Measurements from ENCODE around the gene PRKCA.

The PRKCA gene

DNA sequence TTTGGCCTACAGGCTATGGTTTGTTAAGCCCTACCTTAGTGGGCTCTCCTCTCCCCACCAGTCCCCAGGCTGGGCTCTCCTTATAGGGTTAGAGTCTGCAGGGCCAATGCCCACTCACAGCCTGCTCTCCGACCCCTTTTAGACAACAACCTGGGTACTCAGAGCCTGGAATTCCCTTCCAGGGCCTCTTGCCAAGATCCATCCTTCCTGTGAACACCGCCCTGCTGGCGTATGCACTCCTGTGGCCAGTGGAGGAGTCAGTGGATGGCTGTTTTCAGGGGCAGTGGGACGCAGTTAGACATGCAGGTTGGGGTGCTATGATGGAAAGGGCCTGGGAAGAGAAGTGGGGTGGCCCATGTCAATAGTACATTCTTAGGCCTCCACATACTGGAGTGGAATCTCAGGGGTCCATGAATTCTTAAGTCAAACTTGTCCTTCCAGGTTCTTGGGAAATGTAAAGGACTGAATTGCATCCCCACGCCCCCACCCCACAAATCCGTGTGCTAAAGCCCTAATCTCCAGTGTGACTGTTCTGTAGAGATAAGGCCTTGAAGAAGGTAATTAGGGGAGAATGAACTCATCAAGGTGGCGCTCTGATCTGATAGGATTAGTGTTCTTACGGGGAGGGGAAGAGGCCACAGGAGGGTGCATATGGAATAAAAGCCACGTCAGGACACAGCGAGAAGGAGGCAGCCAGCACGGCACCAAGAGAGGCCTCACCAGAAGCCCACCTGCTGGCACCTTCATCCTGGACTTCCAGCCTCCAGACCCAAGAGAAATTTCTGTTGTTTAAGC is 450.9 kb downstream of the PRKCA start:
- no peak for DNase-seq

DNA sequence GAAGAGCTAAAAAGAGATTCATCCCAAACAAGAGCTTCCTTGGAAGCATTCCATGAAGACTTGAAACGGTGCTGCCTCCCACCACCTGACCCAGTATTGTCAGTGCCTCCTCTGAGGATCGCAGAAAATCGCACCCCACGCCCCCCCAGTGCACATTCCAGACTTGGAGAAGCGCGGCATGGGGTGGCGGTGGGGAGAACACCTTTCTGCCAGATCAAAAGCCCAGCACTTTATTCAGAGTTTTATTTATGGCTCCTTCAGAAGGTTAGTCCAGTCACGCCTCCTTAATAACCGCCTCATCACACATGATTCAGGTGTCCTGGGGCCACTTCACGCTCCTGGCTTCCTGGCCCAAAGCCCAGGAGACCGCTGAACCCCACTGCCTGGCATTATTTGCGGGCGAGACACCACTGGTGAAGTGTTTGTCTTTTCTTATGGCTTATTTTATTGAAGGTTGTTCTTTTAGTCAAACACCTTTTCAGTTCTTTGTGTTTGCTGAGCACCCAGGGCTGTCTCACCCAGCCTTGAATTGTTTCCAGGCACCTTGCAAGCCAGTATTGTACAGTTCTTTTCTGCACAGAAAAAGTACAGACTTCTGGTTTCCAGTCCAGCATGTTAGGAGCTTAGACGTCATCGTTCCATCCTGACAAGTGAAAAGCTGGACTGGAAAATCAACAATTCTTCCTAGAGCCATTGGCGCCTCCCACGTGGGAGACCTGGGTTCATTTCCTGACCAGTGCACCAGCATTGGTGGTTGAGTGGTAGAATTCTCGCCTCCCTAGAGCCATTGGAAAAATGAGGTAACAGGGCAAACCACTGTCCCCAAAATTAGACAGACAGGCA is 452.9 kb downstream of the PRKCA start:
- DNase-seq = no peak

DNA sequence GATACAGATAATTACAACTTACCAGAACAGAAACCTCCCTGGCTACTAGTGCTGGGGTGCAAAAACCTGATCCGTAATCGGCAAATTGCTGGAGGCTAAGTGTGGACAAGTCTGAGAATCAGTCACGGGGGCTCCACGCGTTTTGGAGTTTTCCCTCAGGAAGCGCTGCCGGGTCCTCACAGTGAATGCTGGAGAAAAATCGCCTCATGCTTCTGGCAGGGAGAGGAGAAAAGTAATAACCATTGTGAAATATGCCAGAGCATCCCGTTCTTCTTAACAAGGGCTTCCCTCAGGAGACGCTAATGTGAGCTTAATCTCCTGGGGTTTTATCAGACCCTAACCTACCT is 453.5 kb downstream of the PRKCA start:
- DNase-seq = no peak

DNA sequence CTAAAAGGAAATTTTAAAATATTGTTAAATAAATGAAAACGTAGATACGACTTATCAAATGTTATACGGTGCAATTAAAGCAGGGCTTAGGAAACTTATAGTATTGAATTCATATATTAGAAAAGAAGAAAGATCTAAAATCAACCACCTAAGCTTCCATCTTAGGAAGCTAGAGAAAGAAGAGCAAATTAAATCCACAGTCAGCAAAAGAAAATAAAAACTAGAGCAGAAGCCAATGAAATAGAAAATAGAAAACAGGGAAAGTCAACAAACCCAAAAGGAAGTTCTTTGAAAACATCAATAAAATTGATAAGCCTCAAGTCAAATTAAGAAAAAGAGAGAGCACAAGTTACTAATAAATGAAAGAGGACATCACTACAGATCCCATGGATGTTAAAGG is 457.9 kb downstream of the PRKCA start:
- DNase-seq = no peak

DNA sequence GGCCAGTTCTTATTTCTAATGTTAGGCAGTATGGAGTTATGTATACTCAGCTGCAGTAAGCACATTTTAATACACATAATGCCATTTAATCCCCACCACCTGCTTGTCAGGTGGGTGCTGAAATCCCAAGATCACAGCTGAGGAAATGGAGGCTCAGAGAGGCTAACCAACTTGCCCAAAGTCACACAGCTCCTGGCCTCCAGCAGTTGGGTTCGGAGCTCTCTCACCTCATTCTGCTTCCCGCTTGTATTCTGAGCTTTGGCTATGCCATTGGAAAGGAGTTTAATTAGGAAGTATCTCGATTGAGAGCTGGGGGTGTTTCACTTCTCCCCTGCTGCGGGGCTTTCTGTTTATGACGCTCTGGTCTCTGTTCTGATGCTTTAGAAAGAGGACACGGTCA is 459.9 kb downstream of the PRKCA start:
- DNase-seq = no peak

DNA sequence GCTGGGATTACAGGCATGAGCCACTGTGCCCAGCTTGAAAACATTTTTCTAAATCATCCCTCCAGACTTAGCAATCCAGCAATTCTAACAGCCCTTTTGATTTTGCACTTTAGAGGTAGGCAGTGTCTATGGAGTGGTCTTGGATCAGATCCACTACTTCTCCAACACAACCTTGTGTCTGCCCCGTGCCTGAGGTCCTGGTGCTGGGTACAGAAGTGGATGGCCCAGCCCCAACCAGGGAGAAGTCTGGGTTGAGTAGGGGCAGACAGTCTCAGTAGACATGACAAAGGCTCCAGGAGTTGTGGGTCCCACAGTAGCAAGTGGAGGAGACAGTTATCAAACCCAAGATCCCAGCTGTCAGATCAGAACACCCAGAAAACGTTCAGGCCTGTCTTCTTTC is 460.6 kb downstream of the PRKCA start:
- no peak for DNase-seq

DNA sequence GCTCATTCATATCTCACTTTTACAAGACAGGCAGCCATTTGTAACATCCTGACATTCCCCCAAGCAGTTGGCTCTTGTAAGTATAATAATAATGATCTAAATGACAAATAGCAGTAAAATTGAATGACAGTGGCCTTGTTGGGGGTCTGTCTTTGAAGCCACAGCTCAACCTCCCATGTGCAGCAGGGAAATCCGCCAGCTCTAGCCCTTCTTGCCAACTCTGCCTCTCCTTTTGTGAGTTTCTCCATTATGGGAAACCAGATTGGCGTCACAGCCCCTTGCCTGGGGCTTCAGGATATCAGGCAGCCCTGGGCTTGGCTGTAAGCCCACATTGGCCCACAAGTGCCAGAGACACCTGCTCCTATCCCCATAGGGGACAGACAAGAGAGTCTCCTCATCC is 462.1 kb downstream of the PRKCA start:
- no peak for DNase-seq

DNA sequence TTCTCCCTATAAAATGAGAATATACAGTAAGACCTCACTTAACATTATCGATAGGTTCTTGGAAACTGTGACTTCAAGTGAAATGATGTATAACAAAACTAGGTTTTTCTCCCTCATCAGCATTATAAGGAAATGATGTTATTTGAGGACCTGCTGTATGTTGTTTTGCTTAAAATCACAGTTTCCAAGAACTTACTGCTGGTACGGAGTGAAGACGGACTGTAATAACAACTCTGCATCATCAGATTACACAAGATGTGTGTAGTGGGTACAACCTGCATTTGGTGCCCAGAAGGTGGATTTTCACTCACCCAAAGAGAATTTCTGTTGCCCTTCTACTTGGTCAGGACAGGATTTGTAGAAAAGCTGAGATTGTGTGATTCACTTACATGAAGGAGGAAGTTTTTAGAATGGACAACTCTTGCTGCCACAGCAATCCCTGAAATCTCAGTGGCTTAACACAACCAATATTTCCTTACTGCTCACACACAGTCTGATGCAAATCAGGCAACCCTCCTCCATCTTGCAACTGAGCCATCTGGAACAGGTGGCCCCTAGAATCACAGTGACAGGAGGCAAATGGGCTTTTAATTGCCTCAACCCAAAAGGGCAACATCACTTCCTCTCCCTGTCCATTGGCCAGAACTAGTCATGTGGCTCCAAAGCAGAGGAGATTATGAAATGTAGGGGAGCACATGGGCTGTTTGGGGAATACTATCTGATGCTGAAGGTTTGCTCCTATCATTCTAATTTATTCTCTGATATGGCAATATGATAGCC is 464.9 kb downstream of the PRKCA start:
- no peak for DNase-seq

DNA sequence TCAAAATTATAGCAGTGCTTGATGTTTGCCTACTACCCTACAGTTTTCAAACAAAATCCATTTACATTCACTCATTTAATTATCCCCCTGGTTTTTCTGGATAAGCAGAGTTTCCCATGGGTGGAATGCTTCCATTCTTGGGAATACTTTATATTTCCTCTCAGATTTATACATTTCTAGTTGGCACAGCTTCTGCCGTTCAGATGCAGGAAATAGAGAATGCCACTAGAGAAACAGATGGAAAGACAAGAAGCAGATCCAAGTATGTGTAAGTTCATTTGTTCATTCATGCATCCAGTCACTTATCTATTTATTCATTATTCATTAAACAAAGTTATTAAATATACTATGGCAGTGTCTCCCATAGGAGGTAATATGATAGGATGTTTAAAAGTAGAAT is 467.5 kb downstream of the PRKCA start:
- no peak for DNase-seq

DNA sequence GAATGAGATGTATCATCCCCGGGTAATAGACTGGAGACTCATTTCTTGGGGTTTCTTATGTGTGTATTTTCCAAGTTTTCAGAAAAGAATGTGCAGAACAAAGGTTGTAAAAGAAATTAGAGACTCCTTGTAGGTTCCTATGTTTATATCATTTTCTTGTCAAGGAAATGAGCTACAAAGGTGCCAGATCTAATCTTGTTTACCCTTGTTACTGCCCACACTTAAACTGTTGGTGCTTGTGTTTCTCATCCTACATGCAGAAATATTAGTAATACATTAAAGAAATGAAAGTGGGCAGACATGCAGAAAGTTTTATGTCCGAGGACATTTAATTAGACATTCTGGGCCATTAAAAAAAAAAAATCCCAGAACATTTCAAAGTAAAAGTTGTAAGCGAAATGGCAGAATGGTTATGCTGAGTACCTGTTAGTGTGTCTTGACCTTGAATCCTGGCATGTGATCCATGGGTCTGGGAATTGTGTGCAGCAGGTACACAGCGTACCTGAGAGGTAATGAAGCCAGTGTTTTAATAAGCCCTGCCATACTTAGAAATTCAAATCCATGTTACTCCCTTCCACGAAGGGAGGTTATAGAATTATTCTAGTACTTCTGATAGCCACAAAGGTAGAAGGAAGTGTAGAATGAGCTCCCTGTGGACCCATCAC is 469.9 kb downstream of the PRKCA start:
- no peak for DNase-seq

DNA sequence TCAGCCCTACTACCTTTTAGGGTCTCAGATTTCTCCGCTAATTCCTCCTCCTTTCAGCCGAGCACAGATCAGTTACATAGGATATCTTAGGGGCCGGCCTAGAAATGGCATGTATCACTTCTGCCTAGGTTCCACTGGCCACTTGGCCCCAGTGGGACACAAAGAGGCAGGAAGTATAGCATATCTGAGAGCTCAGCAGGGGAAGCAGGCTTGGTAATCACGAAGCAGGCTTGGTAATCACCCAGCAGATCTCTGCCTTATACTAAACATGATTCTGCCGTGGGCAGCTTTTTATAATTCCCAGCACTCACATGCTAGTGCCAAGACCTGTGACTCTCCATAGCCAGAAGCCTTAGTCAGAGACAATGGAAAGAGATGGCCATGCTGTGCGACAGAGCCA is 472.9 kb downstream of the PRKCA start:
- no peak for DNase-seq

DNA sequence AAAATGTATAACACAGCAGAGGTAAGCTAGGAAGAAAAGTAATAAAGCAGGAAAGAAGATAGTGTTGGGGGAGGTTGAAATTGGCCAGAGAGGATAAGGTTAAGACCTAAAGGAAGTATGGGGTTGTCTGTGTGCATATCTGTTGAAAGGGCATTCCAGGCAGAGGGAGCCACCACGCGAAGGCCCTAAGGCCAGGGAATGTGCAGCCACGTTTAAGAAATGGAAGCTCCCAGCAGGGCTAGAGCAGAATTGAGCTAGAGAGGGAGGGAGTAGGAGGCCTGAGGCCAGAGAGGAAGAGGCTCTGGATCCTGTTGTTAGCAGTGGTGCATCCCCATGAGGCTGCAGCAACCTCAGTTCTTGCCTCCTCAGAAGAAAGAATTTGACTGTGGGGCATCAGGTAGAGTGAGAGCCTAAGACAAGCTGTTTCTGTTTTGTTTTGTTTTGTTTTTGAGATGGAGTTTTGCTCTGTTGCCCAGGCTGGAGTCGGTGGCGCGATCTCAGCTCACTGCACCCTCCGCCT is 473.5 kb downstream of the PRKCA start:
- no peak for DNase-seq

DNA sequence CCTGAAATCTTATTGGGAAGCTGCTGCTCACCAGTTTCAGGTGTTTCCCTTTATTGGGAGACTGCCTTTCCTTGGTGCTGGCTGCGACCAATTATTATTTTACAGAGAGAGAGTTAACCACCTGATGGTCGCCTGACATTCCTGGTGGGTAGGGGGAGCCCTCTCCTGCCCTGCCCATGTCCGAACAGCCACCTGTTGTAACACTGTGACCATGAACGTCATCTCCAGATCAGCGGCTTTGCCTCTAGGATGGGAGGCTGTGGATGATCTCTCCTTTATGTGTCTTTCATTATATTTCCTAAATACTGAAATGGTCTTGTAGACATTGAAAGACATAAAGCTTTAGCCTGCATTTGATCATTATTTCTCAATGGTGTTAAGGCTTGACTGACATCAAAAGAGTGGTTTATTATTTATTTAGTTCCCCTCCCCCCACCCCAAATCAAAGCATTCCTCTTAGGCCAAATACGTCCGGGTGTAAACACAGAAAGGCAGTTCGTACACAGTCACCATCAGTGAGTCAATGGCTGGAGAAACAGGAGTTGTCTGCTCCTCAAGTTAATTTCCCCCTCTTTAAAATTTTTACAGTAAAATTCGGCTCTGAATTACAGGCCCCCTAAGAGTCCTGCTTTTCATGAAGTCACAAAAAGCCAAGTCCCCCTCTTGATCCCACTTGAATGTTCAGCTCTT is 474.7 kb downstream of the PRKCA start:
- DNase-seq = no peak

DNA sequence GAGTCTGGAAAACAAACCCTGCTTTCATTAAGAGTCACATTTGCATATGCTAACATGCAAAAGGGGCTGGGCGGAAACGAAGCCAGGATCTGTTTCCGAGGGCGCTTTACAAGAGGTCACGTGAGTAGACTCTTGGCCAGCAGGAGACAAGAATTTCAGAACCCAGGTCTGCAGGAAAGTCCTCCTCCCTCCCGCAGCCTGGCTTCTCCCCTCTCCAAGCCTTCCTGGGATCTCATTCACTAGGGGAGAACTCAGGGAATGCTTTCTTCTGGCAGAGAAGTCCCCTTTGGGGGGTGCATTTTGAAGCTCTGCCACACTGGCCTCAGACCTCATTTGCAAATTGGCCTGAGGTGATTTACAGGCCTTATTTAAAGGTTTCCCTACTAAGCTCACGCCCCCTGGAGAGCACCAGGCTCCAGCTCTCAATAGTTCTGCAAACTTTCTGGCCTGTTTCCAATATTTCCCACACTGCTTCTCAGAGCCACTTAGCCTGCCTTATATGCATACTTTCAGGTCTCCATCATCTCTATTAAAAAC is 475.3 kb downstream of the PRKCA start:
- DNase-seq = no peak

DNA sequence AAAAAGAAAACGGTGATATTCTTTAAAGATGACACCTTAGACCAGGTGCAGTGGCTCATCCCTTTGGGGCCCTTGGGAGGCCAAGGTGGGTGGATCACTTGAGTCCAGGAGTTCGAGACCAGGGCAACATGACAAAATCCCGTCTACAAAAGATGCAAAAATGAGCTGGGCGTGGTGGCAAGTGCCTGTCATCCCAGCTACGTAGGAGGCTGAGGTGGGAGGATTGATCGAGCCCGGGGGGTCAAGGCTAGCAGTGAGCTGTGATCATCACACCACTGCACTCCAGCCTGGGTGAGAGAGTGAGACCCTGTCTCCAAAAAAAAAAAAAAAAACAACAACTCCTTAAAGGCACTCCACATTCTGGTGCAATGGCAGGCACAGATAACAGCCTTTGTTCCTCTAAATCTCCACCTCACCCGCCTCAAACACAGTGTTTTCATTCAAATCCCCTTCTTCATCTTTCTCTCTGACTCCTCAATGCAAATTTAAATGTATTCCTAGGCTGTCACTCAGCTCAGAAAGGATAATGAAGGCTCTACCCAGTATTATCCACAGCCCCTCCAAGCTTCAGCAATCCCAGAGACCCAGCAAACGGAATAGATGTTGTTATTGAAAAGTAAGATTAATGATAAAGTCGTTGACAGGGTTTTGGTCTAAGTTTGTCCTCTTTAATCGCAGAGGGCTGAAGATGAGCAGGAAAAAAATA is 476.3 kb downstream of the PRKCA start:
- no peak for DNase-seq

DNA sequence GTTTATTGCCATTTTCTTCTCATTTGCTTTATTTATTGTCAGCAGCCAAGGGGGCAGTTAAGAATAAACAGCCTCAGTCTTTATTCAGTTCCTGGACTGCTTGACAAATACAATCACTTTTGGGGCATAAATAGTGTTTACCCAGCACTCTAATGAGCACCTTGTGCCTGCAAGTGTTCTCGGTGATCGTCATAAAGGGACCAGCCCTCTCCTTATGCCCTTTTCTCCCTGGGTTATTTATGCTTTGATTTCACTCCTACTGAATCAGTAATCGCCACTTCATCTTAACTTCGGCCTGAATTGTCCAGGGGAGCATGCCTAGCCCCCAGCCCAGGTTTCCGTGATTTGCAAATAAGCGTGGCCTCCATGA is 476.8 kb downstream of the PRKCA start:
- DNase-seq = no peak

DNA sequence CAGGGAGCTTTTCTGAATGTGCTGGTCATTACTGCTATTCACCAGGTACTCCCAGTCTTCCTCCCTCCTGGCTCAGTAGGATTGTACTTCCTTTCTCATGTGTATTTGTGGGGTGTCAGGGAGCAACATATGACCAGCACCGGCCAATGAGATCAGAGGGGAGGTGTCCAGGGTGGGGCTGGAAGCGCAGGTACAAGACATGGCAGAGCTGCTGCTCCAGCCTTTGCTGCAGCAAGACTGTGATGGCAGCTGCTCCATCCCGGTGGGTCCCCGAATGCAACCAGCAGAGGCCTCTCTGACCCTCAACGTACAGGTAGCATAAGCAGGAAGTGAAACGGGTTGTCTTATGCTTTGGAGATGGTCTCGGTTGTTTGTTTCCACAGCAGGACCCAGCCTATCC is 478.7 kb downstream of the PRKCA start:
- no peak for DNase-seq

DNA sequence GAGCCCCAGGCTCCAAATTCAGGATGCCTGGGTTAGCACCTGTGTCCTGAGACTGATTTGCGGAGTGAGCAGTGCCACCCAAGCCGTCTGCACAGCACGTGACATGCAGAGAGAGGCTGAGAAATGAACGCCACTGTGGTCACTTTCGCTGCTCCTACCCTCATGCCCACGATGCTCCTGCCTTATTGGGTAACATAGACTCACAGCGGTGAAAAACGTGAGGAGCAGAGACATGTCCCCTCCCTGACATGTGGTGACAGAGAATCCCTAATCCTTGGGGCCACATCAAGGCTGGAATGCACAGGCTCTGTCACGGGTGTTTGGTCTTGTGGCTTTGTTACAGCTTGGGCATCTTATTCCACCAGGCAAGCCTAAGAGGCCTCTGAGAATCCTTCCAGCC is 480.4 kb downstream of the PRKCA start:
- no peak for DNase-seq

DNA sequence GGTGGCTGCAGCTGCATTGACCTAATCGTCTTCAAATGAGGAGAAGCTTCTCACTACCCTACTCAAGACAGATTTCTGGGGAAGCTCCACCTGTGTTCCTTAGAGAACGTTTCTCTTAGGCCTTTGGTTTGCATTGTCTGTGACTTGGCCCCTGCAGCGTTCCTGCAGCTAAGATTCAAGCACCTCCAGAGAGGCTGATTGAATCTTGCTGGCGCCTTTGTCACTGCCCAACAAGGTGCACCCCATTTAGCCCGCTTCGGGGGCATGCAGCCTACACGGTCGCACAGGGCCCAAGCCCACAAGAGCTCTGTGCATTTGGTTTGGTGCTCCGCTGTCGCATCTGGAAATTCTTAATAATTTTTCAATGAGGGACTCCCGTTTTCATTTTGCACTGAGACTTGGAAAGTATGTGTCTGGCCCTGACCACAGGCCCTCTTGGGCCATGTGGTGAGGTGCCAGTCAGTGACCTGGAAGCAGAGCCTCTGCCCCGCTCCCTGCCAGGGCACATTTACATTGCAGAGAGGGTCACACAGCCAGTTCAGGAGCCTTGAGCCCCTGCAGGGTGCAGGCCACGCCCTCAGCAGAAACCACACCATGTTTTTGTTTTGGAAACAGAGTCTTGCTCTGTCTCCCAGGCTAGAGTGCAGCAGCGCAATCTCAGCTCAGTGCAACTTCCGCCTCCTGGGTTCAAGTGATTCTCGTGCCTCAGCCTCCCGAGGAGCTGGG is 481.4 kb downstream of the PRKCA start:
- no peak for DNase-seq

DNA sequence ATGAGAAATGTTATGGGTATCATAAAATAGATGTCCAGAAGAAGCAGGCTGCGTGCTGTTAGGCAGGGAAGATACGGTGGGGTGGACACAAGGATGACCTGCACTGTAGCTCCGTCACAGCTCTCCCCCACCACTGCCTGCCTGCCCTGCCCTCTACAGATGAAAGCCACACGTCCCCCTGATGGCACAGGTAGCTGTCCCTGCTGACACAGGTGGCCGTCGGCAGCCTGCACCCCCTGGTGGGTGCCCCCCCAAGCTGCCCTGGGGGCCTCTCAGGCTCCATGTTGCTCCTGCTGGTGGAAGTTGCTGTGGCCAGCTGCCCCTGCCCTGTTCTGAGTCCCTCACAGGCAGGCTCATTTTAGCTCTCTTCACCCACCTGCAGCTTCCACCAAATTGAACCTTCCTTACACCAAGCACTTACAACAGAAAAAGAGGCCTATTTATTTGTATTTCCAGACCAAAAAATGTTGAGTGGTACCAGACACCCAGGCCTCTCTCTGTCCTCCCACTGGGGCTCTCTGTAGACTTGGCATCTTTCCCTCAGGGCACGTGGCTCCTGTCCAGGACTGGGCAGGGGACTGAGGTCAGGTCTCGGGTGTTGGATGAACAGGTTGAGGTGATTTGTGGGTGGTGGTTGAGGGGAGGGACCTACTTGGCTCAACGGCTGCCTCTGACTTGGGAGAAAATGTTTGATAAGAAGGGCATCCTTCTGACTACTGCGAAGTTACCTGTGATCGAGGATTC is 482.4 kb downstream of the PRKCA start:
- DNase-seq = no peak

Measured in effector CD8-positive, alpha-beta T cell (primary cell).